Fibroblast of lung (primary cell): ENCODE data around the gene TGOLN2.

Experiments used
- CTCF ChIP-seq, 2 donors: IDR thresholded peaks in 1 of 2; conservative IDR thresholded peaks in 1 of 2; 1 replicate in 1 of 2; 2 replicates in 1 of 2; pipeline ENCODE4 v1.5.1; 2011 to 2012; ENCODE audit warnings: low read length in 2 of 2, control low read depth in 1 of 2, inconsistent platforms in 1 of 2, low read depth in 1 of 2, mild to moderate bottlenecking in 1 of 2
- EZH2 ChIP-seq: IDR thresholded peaks from 2 replicates; pipeline ENCODE4 v1.5.1; 2012; ENCODE audit warnings: low read length, control low read depth, mild to moderate bottlenecking; ENCODE audit errors: missing control alignments

GRCh38 chr2:85307527-85307897 is 20.3 kb downstream of the TGOLN2 start:
- no peak for TF ChIP-seq CTCF (conservative IDR thresholded peaks at IDR 0.05 in 1 of 2, IDR thresholded peaks at IDR 0.05 in 1 of 2; ENCODE audit: low read depth in 1 of 2, low read length in 2 of 2)
- TF ChIP-seq EZH2 = no peak
